GM18505 (cell line): Measurements from ENCODE around the gene PCDH11X.
"Not testable (repeated sequence)": the region's sequence is repeated elsewhere in the genome, so short reads cannot be mapped to it uniquely, and the experiment has no call there.

Experiments
- ATAC-seq: cut with Tn5 transposase; IDR thresholded peaks from one replicate; pipeline ENCODE4 v1.9.1; 2021; ENCODE audit not compliant: unreplicated experiment

Gene PCDH11X, protein sequence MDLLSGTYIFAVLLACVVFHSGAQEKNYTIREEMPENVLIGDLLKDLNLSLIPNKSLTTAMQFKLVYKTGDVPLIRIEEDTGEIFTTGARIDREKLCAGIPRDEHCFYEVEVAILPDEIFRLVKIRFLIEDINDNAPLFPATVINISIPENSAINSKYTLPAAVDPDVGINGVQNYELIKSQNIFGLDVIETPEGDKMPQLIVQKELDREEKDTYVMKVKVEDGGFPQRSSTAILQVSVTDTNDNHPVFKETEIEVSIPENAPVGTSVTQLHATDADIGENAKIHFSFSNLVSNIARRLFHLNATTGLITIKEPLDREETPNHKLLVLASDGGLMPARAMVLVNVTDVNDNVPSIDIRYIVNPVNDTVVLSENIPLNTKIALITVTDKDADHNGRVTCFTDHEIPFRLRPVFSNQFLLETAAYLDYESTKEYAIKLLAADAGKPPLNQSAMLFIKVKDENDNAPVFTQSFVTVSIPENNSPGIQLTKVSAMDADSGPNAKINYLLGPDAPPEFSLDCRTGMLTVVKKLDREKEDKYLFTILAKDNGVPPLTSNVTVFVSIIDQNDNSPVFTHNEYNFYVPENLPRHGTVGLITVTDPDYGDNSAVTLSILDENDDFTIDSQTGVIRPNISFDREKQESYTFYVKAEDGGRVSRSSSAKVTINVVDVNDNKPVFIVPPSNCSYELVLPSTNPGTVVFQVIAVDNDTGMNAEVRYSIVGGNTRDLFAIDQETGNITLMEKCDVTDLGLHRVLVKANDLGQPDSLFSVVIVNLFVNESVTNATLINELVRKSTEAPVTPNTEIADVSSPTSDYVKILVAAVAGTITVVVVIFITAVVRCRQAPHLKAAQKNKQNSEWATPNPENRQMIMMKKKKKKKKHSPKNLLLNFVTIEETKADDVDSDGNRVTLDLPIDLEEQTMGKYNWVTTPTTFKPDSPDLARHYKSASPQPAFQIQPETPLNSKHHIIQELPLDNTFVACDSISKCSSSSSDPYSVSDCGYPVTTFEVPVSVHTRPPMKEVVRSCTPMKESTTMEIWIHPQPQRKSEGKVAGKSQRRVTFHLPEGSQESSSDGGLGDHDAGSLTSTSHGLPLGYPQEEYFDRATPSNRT (N-terminal part only)

DNA sequence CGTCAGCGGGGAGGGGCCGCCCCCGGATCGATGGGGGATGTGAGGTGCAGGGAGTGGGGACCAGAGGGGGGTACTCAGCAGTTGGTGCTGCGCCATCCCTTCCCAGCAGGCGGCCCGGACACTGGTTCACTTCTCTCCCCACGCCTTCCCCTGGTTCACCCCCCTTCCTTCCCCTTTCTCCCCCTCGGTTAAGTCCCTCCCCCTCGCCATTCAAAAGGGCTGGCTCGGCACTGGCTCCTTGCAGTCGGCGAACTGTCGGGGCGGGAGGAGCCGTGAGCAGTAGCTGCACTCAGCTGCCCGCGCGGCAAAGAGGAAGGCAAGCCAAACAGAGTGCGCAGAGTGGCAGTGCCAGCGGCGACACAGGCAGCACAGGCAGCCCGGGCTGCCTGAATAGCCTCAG is at the start of gene PCDH11X:
PCDH11X (plus strand) TSS at position 241 of the 400 bp plus-strand sequence. CDS start 56,130 bp downstream, outside the sequence.
- not testable (repeated sequence) for ATAC-seq

DNA sequence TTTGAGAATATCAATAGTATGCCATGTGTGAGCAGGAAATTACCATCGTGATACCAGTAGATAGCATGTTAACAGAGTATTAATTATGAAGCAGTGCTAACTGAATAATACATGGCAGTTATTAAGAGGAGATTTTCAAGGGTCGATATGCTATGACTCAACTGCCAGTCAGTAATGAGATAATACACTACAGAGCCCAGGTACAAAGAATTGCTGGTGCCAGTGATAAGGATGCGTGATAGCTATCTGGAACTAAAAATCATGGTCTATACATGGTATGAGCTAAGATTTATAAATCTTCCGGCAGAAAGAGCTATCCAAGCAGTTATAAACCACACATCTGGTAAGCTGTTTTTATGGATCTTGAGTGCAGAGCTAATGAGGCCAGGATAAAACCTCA is 31.7 kb upstream of the PCDH11X start:
- ATAC-seq = not testable (repeated sequence)

DNA sequence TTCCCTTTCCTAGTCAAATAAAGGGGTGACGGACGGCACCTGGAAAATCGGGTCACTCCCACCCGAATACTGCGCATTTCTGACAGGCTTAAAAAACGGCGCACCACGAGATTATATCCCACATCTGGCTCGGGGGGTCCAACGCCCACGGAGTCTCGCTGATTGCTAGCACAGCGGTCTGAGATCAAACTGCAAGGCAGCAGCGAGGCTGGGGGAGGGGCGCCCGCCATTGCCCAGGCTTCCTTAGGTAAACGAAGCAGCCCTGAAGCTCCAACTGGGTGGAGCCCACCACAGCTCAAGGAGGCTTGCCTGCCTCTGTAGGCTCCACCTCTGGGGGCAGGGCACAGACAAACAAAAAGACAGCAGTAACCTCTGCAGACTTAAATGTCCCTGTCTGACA is 26.2 kb upstream of the PCDH11X start:
- not testable (repeated sequence) for ATAC-seq

DNA sequence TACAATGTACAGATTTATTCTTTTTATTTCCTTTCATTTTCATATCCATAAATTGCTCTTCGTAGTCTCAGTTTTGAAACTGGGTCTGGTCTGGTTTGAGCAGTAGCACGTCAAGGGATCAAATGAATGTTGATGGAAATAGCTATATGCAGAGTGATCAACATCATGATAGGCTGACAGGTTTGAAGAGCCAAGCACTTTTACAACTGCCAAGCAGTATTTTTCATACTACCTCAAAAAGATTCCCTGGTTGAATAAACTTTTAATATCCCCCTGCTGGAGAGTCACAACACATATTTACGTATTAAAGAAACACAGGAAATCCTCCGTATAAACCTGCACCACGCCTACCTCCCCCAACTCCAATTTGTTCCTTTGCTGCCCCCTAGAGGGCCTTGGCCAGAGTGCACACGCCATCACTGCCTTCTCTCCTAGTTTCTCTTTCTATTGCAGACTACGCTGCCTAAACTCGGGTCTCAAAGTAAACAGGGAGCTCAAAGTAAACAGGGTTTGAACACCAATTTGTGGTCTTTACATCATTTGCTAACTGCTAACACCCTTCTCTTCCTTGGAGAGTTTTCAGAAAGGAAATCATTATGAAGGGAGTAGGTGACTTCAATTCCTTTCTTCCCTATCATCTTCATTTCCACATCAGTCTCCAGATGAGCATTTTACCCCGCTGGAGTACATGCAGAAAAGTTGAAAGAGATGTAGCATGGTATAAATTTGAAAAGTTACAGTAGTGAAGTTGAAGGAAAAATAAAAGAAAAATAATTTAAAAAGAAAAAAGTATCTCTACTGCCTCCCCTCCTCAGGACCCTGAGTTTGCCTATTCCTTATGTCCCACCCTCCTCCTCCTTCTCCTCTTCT is 8.3 kb upstream of the PCDH11X start:
- ATAC-seq = peak; percentile 99

DNA sequence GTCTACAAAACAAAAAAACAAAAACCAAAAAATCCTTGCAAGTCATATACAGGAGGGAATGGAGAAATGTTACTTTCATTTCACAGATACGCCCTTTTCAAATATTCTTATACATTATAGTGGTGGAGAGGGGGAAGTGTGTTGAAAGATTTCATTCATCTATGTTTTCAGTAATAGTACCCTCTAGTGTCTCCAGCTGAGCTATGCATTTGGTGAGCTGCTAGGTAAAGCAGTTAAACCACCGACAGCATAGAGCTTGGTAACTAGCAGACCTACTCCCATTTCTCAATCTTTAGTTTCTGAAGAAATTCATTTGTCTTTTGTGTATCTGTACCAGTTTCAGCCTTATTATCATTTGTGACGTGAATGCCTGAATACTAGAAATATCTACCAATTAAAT is 5.2 kb upstream of the PCDH11X start:
- not testable (repeated sequence) for ATAC-seq

DNA sequence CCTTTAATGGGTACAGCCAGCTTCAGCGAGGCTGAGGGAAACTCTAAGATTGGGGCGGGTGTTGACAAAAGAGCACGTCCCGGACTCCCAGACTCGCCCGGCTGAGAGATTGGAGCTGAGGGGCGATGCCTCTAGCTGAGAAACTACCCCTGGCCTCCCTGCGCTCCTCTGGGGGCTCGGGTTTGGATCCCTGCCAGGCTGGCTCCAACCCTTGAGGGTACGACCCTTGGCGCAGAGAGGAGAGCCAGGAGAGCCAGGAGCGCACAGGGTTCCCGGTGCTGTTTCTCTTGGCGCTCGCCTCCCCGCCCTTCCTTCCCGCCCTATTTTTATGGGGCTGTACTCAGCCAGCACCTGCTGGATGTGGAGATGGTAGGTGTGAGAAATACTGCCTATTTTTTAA is 833 bp downstream of the PCDH11X start:
- ATAC-seq = not testable (repeated sequence)

DNA sequence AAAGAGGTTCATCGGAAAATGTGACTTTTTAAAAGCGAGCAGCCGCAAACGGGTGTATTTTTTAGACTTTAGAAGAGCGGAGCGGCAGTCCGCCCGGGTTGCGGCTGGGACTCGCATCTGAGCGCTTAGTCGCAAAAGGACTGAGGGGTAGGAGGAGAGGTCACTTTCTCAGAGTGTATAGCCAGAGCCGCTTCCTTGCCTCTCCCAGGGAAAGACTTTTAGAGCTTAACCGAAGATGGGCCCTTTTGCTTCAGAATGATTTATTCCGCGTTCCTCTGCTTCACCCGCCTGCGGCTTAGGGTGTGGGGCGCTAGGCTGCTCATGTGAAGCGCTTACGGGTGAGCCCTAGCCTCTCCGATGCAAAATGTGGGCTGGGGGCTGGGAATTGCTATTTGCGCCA is 1.5 kb downstream of the PCDH11X start:
- not testable (repeated sequence) for ATAC-seq

DNA sequence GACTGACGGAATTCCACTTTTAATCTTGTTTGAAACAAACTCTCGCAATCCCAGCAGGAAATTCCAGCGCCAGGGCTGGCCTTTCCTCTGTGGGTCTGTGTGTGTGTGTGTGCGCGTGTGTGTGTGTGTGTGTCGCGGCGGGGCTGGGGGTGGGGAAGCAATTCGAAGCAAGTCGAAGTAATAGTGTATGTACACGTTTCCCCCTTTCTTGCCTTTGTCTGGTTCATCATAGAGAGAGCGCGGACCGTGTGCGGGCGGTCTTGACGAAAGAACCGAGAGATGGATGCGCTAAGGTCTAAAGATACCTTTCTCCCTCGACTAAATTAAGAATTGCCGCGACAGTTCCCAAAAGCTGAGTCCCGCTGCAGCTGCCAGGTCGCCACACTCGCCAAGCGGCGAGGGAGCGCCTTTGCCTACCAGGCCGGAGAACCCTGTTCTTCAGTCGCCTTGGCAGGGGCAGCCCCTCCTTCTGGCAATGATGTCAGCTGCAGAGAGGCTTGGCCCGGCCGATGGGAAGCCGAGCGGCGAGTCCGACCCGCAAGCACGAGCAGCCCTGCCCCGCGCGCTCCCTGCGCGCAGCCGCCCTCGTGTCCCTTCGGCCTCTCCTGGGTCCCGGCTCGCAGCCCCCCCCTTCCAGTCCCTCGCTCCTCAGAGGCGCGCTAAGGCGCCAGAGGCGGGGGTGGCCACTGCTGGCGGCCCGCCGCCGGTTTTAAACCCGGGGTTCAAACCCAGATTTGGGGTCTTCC is 2.6 kb downstream of the PCDH11X start:
- ATAC-seq = not testable (repeated sequence)

DNA sequence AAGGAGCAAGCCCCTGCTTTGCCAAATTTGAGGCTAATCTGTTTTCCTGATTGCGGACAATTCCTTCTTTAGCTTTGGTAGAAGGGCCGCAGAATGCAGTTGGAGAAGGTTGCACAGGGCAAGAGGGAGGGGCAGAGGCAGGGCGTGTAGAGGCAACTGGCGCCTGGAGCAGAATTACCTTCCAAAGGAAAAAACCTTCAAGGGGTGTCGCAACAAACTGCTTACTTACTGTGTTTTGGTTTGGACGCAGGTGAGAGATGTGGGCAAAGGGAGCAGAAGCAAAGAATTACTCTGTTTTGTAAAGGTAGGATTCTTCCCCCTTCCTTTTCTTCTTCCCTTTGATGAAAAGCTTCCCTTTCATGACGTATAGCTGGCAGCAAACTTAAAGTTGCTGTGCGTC is 3.6 kb downstream of the PCDH11X start:
- ATAC-seq = not testable (repeated sequence)

DNA sequence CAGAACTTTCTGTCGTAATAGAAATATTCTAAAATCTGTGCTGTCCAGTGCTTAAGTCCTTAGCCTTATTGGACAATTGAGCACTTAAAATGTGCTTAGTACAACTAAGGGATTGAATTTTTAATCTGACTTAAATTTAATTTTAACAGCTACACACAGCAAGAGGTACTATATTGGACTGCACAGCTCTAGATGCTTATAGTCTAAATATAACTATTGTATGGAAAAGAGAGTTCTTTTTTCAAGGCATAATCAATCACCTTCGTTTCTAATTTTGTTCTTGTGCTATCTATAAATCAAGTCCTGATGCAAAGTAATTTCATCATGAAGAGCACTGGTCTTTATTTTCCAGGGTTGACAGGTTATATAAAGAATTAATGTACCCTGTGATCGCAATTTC is 38.4 kb downstream of the PCDH11X start:
- not testable (repeated sequence) for ATAC-seq

DNA sequence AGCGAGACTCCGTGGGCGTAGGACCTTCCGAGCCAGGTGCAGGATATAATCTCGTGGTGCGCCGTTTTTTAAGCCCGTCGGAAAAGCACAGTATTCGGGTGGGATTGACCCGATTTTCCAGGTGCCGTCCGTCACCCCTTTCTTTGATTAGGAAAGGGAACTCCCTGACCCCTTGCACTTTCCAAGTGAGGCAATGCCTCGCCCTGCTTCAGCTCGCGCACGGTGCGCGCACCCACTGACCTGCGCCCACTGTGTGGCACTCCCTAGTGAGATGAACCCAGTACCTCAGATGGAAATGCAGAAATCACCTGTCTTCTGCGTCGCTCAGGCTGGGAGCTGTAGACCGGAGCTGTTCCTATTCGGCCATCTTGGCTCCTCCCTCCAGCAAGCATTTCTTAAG is 46.1 kb downstream of the PCDH11X start:
- not testable (repeated sequence) for ATAC-seq
